Ecto neural progenitor cell (in vitro differentiated cells): Measurements from ENCODE around the gene GLP1R.
A peak's percentile ranks its signal among the peaks of the same experiment; 100 is the strongest.

Experiments used
- DNase-seq: peaks from one replicate; pipeline ENCODE4 v3.0.0-alpha.2; 2018; ENCODE audit warnings: low spot score

Gene GLP1R

DNA sequence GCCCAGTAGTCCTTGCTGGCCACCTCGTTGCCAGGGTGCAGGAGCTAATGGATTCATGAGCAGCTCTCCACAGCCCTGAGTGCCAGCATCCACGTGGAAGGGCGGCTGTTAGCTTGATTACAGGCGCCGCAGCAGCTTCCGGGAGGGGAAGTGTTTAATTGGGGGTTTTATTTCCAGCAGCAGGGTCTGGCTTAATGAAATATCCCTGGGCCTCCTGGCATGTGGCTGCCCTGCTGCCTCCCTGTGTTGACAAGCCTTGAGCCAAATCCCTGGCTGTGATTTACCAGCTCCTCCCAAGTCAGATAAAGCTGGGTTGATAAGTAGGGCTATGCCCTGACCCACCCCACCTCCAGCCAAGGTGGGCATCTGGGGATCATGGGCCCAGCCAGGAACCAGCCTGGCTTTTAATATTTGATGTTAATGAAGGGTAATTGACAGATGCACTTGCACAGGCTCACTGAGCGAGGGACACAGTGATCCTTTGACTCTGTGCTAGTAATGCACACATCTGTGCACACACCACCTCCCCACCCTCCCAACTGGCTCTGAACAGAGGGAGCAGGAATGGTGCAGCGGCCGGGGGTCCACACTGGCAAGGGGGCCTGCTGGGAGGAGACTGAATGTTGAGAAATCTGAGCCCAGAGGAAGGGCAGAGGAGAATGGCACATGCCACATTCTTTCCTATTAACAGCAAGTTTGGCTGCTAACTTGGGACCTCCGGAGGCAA, 13.6 kb downstream of the GLP1R start:
- no peak for DNase-seq

DNA sequence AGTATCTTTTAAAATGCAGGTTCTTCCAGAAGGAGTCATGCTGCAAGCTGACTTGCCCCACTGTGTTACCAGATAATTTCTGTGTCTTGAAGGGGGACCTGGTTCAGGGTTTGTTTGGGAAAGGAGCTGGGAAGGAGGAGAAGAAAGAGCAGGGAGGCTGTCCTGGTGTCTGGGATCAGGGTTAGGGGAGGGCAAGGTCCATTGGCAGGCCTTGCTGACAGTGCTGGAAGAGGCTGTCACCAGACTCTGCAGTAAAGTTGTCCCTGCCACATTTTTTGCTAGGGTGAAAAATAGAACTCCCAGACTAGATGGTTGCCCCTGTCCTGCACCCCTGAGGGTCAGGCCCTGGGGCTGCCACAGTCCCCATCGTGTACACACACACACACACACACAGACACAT, 14.9 kb downstream of the GLP1R start:
- DNase-seq, result no peak

DNA sequence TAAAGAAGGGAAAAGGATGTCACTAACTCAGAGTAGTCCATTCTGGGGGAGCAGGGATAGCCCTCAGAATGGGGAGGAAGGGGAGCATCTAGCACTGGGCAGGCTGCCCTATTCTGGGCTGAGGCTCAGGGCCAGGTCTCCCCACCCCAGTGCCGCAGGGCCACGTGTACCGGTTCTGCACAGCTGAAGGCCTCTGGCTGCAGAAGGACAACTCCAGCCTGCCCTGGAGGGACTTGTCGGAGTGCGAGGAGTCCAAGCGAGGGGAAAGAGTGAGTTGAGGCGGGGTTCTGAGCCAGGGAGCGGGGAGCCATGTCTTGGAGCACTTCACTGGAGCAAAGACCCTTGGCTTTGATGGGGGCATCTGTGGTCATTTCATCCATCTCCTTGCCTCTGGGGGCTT, 17.0 kb downstream of the GLP1R start:
- DNase-seq, result no peak

DNA sequence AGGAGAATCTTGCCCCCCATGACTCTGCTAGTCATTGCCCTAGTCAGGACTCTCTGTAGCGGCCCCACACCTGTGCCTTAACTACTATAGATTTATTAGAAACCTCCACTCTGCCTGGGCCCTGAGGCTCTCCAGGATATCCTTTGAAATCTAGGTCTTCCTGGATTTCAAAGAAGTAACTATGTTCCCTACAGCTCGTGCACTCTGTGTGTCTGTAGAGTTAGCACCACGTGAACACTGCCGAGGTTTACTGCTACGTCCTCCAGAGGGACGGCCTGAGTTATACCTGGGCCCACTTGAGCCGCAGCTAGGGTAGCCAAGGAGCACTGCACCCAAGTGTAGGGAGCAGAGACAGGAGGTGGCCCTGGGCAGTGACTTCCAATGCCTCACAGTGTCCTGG, 19.8 kb downstream of the GLP1R start:
- no peak for DNase-seq

DNA sequence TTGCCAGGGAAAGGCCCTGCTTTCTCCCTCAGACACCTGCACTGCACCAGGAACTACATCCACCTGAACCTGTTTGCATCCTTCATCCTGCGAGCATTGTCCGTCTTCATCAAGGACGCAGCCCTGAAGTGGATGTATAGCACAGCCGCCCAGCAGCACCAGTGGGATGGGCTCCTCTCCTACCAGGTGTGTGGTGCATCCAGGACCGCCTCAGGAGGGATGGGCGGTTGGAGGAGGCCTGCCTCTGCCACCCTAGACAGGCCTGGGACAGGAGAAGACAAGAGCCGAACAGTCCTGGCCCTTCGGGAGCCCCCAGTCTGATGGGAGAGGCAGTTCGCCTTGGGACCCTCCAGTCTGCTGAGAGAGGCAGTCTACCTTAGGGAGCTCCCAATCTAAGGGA, 24.2 kb downstream of the GLP1R start:
- DNase-seq, result no peak

DNA sequence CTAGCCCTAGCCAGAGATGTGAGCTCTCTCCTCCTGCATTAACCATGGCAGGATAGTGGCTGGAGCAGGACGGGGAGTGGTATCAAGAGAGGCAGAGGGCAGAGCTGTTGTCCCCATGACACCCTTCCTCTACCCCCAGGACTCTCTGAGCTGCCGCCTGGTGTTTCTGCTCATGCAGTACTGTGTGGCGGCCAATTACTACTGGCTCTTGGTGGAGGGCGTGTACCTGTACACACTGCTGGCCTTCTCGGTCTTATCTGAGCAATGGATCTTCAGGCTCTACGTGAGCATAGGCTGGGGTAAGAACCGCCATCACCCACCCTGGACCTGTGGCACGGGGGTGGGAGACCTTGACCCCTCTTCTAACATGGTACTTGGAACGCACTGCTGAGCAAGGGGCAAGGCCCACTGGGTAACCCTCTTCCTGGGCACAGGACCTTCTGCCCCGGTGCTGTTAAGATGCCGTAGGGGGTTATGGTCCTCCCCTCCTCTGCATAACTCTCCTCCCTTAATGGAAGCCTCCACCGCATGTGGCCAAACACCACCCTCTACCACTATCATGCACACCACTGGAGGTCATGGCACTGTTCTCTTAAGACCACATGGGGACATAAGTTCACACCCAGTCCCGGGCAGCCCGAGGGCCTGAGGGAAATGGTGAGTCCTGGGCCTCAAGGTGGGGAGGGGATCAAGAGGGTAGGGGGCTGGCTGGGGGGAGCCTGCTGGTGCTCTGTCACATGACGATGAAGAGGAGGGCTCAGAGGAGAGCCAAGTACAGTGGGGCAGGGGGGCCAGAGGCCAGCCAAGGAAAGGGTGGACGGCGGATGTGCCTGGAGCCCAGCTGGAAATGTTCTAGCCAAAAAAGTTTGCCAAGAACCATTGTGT, 25.1 kb downstream of the GLP1R start:
- no peak for DNase-seq

DNA sequence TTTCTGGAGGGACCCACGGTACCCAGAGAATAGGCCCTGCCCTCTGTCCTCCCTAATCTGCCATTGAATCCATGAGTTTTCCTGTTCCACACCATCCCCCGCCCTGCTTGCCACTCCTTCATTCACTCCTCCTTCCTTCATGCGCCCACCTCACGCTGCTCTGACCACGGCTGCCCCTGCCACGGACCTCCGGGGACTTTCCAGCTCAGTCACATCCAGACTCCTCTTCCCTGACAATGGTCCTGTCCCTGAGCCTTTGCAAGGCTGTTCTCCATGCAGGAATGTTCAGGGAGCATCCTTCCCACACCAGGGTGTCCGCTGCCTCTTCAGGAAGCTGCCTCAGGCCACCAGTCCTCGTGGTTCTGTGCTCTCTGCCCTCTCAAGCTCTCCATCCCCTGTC, 25.9 kb downstream of the GLP1R start:
- no peak for DNase-seq

DNA sequence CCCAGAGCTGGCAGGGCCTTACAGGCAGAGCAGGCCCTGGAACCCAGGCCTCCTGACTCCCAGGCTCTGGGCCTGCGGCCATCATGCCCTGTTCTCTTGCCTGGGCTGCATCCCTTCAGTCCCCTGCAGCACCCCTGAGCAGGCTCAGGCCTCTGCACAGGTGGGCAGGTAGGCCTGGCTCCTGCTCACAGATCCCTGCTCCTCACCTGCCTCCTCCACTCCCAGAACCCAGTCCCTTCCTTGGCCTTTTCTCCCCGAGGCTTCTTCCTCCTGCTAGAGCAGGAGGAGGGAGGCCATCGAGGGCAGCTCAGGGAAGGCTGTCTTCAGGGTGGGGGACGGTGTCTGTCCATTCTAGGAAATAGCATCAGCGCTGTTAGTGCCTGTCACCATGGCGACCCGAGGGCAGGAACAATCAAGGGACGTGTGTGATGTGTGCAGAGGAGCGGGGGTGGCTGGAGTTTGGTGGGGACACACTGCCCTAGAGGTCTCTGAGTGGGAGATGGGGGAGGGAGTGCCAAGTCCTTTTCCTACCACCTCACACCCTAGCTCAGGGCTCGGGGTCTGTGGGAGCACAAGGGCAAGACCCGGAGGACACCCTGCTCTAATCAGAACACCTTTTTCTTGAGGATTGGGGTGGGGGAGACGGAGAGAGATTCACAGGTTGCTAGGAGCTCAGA, 26.6 kb downstream of the GLP1R start:
- DNase-seq, result no peak

DNA sequence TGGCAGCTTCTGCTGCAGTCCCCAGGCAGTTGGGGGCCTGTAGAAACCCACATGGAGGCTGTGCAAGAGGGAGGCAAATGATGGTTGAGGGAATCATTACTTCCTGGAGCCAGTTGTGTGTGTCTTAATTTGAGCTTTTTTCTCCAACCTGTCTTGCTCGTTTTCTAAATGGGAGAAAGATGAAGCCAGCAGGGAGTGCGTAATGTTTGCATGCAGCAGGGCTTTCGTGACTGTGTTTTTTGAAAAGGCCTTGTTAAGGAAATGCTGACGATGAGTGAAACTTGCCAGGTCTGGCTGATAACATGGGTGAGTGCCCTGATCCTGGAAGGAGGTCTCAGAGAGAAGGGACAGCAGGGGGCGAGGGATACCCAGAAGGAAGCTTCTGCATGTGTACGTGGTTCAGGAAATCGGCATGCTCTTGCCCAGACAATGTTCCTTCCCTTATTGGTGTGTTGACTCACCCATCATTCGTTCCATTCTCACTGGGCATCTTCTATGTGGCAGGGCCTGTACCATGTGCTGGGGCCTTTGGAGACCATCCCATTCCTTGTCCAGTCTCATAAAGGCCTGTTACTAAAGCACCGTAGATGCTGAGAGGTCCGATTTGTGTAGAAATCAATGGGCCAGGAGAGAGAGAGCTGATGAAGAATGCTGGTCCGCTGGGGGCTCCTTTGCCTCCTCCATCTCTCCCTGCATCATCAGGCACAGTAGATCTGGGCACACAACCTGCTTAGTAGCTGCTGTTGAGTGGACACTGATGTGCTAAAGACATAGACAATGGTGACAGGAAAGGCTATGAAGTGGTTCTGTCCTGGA, 27.4 kb downstream of the GLP1R start:
- DNase-seq, result no peak

DNA sequence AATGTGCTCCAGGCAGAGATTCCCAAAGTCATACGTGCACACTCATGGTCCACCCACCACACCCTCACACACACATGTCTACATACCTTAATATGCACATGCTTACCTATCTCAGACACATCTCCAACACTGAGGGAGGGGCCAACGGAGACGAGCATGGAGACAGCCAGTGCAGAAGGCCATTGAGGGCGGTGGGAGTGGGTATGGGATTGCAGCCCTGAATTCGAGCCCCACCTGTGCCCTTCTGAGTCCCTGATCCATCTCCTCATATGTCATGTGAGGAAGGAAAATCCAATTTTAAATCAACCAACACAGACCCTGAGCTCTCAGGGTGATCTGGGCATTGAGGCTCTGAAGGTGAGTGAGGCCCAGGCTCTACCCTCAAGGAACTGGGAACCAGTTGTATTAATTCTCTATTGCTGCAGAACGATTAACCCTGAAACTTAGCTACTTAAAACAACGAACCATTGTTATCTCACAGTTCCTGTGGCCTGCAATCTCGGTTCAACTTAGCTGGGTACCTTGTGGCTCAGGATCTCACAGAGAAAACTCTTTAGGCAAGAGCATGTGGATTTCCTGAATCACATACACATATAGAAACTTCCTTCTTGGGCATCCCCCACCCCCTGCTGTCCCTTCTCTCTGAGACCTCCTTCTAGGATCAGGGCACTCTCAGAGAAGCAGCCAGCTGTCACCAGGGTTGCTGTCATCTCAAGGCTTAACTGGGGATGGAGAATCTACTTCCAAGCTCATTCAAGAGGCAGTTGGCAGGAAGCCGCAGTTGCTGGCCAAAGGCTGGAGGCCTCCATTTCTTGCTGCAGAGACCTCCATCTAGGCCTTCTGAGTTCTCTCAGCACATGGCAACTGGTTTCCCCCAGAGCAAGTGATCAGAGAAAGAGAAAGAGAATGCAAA, 28.3 kb downstream of the GLP1R start:
- DNase-seq, result no peak

DNA sequence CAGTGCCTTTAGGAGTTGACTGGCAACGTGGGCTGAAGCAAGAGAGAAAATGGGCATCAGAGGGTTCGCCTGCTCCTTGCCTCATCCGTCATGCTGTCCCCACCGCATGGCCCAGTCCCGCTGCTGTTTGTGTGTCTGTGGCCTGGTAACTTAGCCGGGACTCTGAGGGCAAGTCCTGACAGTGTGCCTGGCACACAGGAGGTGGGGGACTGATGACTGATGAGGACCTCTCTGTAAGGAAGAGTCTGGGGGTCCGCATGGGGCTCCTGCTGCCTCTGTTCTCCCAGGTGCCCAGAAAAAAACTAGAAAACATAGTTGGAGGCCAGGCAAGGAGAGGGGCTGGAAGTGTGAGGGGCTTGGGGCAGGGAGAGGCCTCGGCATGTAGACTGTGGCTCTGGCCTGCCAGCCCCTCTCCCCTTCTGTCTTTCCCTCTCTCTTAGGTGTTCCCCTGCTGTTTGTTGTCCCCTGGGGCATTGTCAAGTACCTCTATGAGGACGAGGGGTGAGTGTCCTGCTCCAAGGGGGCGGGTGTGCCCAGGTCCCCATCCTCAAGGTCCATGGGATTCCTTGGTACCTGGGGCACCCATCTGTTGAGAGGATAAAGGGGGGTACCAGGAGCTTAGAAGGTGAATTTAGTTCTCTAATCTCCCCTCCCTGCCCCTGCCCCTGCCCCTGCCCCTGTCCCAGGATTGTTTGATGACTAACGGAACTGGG, 29.5 kb downstream of the GLP1R start:
- DNase-seq, result no peak

DNA sequence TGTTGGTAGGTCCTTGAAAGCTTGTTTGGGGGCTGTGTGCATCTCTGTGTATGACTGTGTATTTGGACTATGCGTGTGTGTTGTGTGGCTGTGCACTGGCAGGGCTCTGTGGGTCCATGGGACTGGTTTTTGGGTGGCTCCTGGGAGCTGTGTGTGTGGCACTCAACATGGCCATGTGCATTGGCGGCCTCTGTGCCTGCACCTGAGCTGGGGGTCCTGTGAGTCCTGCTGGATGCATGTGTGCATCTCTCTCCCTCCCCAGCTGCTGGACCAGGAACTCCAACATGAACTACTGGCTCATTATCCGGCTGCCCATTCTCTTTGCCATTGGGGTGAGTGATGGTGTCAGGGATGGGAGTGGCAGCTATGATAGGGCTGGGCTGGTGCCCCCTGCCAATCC, 30.1 kb downstream of the GLP1R start:
- DNase-seq, result peak; percentile 32

DNA sequence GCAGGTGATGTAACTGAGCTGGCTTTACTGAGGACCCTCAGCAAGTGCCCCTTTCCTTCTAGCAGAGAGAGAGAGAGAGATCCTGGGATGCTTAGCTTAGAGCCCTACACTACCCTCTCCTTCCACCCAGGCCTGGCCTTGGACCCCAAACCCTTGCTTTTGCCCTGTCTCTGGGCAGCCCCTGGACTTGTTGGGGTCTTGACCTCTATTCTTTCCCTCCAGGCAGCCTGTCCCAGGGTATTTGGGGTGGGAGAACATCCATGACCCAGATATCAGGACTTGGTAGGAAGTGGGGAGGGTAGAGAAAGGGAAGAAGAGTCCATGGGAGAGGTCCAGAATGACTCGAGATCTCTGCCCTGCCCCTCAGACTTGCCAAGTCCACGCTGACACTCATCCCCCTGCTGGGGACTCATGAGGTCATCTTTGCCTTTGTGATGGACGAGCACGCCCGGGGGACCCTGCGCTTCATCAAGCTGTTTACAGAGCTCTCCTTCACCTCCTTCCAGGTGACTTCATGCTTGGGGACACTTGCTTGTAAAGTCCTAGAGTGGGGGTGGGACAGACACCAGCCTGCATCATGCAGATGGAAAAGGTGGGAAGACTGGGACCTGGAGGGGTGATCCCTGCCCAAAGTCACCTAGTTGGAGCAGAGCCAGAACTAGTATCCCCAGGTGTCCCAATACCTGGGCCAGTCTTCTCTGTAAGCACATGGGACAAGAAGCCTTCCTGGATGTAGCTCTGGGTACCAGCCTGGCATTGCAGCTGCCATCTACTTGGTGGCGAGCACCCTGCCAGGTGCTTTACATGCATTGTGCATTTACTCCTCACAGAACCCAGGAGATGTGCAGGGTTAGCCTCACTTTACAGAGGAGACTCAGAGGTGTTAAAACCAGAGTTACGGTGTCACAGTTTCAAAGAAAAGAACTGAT, 30.9 kb downstream of the GLP1R start:
- DNase-seq, result peak; percentile 34

DNA sequence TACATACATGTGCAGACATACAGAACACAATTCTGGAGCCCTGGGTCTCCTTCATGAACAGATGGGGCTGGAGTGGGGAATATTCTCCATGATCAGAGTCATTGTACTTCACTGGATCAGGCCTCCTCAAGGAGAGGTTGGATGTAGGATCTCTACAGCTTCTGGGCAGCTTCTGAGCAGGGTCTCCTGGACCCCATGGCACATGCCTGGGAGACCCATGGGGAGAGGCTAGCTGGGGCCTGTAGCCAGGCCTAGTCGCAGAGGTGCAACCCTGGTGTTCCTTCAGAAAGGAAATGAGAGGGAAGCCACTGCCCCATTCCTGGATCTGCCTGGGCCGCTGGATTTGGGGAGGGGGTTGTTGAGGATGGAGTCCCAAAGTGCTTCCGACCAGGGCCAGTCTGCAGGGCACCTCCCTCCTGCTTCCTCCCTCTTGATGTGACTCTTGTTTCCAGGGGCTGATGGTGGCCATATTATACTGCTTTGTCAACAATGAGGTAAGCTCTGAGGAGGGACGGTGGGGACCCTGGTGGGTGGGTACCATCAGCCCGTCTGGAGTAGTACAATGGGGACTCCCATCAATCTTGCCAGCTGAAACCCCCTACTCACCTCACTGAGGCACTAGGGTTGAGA, 31.8 kb downstream of the GLP1R start:
- peak; percentile 30 for DNase-seq

DNA sequence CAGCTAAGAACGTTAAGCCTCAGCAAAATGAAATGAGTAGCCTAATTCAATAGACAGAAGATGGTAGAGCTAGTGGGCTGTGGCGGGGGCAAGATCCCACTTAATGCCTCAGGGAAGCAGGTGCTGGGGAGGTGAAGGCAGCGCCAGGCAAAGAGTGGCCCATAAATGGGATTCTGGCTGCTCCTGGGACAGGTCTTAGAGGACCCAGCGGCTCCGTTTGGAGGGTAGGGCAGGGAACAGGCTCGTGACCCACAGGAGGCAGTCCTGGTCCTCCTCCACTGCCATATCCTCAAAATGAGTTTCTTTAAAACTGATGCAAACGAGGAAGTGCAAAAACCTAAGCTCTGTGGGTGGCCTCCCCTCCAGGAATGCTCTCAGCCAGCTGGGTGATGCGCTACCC, 33.7 kb downstream of the GLP1R start:
- DNase-seq, result no peak

DNA sequence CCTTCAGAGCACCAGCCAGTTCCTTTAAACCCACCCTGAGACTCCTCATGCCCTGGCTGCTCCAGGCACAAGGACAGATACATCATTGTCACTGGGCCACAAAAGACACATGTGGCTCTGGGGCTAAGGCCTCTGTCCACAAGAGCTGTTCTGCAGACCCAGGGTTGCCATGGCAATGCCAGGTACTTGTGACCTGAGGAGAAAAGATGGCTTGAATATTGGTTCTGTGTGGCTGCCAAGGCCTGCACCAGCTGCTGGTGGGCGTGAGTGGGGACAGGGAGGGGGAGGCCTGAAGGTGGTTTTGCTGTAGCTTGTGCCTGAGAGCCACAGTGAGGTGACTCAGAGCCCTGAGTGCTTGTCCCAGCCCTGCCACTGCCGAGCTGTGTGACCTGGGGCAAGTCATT, 34.7 kb downstream of the GLP1R start:
- DNase-seq, result peak; percentile 41

DNA sequence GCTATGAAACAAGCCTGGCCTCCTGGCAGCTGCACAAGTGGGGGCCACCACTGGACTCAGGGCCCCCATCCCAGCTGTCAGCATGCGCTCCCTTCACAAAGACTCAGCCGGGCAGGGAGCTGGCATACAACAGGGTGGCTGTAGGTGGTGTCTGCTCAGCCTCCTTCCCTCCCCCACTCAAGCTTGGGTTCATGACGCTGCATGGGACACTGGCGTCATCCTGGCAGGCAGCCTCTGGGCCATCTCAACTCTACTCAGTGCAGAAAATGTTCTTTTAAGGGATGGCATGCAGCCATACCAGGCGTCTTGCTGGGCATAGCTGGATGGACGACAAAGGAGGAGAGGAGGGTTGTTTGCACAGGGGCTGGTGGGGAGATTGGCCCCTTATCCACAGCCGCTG, 35.9 kb downstream of the GLP1R start:
- DNase-seq, result no peak

DNA sequence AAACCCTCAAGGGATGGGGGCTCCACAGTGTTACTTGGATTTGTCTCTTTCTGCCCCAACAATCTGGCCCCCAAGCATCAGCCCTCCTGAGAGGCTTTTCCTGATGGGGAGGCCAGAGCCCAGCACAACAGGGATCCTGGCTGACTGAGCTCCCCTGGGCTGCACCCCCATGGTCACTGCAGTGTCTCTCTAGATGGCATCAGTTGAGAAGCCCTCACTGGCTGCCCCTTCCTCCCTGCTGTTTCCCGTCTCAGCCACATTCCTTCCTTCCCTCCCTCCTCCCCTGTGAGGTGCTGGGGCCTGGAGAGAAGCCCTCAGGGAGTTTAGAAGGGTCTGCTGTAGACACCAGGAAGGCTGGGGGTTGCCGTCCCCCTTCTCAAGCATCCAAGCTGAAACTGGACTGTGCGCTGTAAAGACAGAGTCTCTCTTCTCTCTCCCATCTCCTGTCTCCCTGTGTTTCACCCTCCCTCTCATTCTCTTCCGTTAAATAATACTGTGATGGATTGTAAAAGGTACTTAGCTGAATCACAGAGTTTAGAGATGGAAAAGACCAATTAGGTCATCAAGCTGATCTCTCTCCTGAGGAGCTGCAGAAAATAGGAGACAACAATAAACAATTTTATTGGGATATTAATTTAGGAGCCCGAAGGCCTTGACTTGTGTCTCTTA, 36.7 kb downstream of the GLP1R start:
- DNase-seq, result peak; percentile 40
